Mesothelial cell of epicardium (in vitro differentiated cells): ENCODE measurements around the gene MOBP. TPM values are rescaled to one million over a fixed set of nuclear protein-coding genes. Genes with fewer than 3 reads are reported as not detected.

Experiments used
- DNase-seq, 2 experiments: peaks; one replicate each; pipeline ENCODE4 v3.0.0; 2021; ENCODE audit warnings: low spot score in 2 of 2; ENCODE audit not compliant: unreplicated experiment in 2 of 2
- H3K27ac Mint-ChIP-seq: 2 replicates; pipeline ENCODE4 v1.8.0; 2021; ENCODE audit warnings: mixed read lengths
- H3K27me3 Mint-ChIP-seq: 2 replicates; pipeline ENCODE4 v1.8.0; 2021; ENCODE audit warnings: low read depth, mixed read lengths
- H3K36me3 Mint-ChIP-seq: 2 replicates; pipeline ENCODE4 v1.8.0; 2021; ENCODE audit warnings: mixed read lengths
- H3K4me1 Mint-ChIP-seq: 2 replicates; pipeline ENCODE4 v1.8.0; 2021; ENCODE audit warnings: mixed read lengths
- H3K4me3 Mint-ChIP-seq: 2 replicates; pipeline ENCODE4 v1.8.0; 2021; ENCODE audit warnings: mild to moderate bottlenecking, moderate library complexity, mixed read lengths
- H3K9me3 Mint-ChIP-seq: 2 replicates; pipeline ENCODE4 v1.8.0; 2021; ENCODE audit warnings: mixed read lengths
- total RNA-seq: library from RNA; stranded (reverse); gene quantifications from 3 replicates; pipeline ENCODE4 v1.2.1, GENCODE V29; 2021
- TF ChIP-seq, protein P1 (sequence below): fragments of 200-600 bp; sonication (generic); IDR thresholded peaks from one replicate; pipeline ENCODE4 v1.5.0; 2021; ENCODE audit warnings: antibody characterized with exemption; ENCODE audit not compliant: unreplicated experiment

The MOBP gene
- total RNA-seq, 1 donor from 2014 or later = not detected

DNA sequence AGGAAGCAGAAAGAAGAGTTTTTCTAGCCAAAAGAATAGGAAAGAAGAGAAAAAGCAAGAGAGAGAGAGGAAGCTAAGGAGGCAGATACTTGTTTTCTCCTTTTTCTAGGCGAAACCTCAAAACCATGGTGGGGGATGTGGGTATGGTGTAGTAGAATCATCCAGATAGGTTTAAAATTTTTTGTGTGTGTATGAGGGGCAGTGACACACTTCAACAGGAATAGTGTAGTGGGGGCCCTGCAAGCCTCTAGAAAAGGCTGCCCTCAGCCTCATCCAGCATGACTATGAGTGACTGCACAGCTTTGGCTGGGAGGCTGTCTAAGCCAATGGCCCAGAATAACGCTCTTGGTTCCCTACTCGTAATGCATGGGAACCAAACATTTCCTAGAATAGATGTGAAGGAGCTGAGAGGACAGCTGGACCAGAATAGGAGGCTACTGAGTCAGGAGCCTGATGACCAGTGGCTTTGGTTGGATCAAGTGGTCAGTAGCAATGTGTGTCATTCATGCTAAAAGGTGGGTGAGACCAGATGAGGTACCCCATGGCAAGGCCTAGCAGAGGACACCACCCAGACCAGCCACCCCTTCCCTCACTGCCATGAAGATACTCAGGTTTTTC, 24.4 kb downstream of the MOBP start:
- Mint-ChIP-seq H3K4me3 (no peak overlapping the region), H3K4me1 (no peaks in the 10 kb centered on the region), H3K9me3 (peaks cover 8% of the 10 kb centered on the region), H3K27me3 (peaks cover 31% of the 10 kb centered on the region), H3K36me3 (no peaks in the 10 kb centered on the region), H3K27ac (no peak overlapping the region)
- TF ChIP-seq, protein P1, sequence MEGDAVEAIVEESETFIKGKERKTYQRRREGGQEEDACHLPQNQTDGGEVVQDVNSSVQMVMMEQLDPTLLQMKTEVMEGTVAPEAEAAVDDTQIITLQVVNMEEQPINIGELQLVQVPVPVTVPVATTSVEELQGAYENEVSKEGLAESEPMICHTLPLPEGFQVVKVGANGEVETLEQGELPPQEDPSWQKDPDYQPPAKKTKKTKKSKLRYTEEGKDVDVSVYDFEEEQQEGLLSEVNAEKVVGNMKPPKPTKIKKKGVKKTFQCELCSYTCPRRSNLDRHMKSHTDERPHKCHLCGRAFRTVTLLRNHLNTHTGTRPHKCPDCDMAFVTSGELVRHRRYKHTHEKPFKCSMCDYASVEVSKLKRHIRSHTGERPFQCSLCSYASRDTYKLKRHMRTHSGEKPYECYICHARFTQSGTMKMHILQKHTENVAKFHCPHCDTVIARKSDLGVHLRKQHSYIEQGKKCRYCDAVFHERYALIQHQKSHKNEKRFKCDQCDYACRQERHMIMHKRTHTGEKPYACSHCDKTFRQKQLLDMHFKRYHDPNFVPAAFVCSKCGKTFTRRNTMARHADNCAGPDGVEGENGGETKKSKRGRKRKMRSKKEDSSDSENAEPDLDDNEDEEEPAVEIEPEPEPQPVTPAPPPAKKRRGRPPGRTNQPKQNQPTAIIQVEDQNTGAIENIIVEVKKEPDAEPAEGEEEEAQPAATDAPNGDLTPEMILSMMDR = no peak
- no peak for DNase-seq

GRCh38 chr3:39494781-39495180, 27.3 kb downstream of the MOBP start:
- H3K27ac Mint-ChIP-seq = no peak overlapping the region
- H3K4me3 Mint-ChIP-seq = no peak overlapping the region
- H3K4me1 Mint-ChIP-seq = no peaks in the 10 kb centered on the region
- H3K36me3 Mint-ChIP-seq = no peaks in the 10 kb centered on the region
- no peaks in the 10 kb centered on the region for H3K9me3 Mint-ChIP-seq
- TF ChIP-seq, protein P1 = no peak
- peaks cover 42% of the 10 kb centered on the region for H3K27me3 Mint-ChIP-seq
- DNase-seq = no peak

GRCh38 chr3:39497753-39498152, 30.3 kb downstream of the MOBP start:
- Mint-ChIP-seq H3K4me3 (no peak overlapping the region), H3K36me3 (no peaks in the 10 kb centered on the region), H3K9me3 (no peaks in the 10 kb centered on the region), H3K4me1 (no peaks in the 10 kb centered on the region), H3K27ac (no peak overlapping the region), H3K27me3 (peaks cover 47% of the 10 kb centered on the region)
- no peak for DNase-seq
- TF ChIP-seq, protein P1 = no peak

GRCh38 chr3:39499651-39500273, 32.3 kb downstream of the MOBP start:
- Mint-ChIP-seq H3K27me3 (peaks cover 38% of the 10 kb centered on the region), H3K36me3 (no peaks in the 10 kb centered on the region), H3K9me3 (no peaks in the 10 kb centered on the region), H3K27ac (no peak overlapping the region), H3K4me1 (no peaks in the 10 kb centered on the region), H3K4me3 (no peak overlapping the region)
- TF ChIP-seq, protein P1 = no peak
- no peak for DNase-seq

- DNase-seq = no peak
- H3K4me1 Mint-ChIP-seq = no peaks in the 10 kb centered on the region
- no peaks in the 10 kb centered on the region for H3K9me3 Mint-ChIP-seq
- TF ChIP-seq, protein P1 = no peak
- H3K27me3 Mint-ChIP-seq = peaks cover 38% of the 10 kb centered on the region
- H3K4me3 Mint-ChIP-seq = no peak overlapping the region
- H3K36me3 Mint-ChIP-seq = no peaks in the 10 kb centered on the region
- H3K27ac Mint-ChIP-seq = no peak overlapping the region
Measured at GRCh38 chr3:39501059-39501458, 33.6 kb downstream of the MOBP start.
